Germinal center (tissue), 1 donor: ENCODE data around the gene CEP41.
"Not testable (repeated sequence)": the region's sequence is repeated elsewhere in the genome, so short reads cannot be mapped to it uniquely, and the experiment has no call there.

Experiments
- DNase-seq: peaks from one replicate; pipeline ENCODE4 v3.0.0; 2012; ENCODE audit warnings: mixed read lengths, low spot score

Gene CEP41

GRCh38 chr7:130387628-130388403, 53.0 kb downstream of the CEP41 start:
- DNase-seq, result no peak

GRCh38 chr7:130387306-130387627, 53.5 kb downstream of the CEP41 start:
- no peak for DNase-seq

- DNase-seq, result no peak
Observed at GRCh38 chr7:130386876-130387275, 53.9 kb downstream of the CEP41 start.

GRCh38 chr7:130385600-130386066, 55.2 kb downstream of the CEP41 start:
- no peak for DNase-seq

GRCh38 chr7:130384841-130385599, 55.8 kb downstream of the CEP41 start:
- no peak for DNase-seq

GRCh38 chr7:130384371-130384801, 56.4 kb downstream of the CEP41 start:
- DNase-seq, result no peak

- DNase-seq, result no peak
Observed at GRCh38 chr7:130383187-130383980, 57.4 kb downstream of the CEP41 start.

GRCh38 chr7:130381468-130382312, 59.1 kb downstream of the CEP41 start:
- DNase-seq, result no peak

GRCh38 chr7:130380861-130381455, 59.9 kb downstream of the CEP41 start:
- DNase-seq, result no peak

GRCh38 chr7:130379921-130380860, 60.6 kb downstream of the CEP41 start, which contains the start of gene CPA1:
Gene CPA1 (plus strand): TSS chr7:130380494. CDS start chr7:130380521, 27 bp downstream.
- DNase-seq, result no peak

- DNase-seq, result no peak
Observed at GRCh38 chr7:130379532-130379920, 61.3 kb downstream of the CEP41 start.

GRCh38 chr7:130379019-130379418, 61.8 kb downstream of the CEP41 start:
- DNase-seq, result no peak

- DNase-seq, result no peak
Observed at GRCh38 chr7:130377178-130377577, 63.6 kb downstream of the CEP41 start.

- DNase-seq, result not testable (repeated sequence)
Observed at GRCh38 chr7:130376461-130376860, 64.4 kb downstream of the CEP41 start.

- no peak for DNase-seq
Observed at GRCh38 chr7:130374507-130374906, 66.3 kb downstream of the CEP41 start.

- no peak for DNase-seq
Observed at GRCh38 chr7:130372402-130373165, 68.2 kb downstream of the CEP41 start.

- DNase-seq, result no peak
Observed at GRCh38 chr7:130371046-130371445, 69.8 kb downstream of the CEP41 start.

- no peak for DNase-seq
Observed at GRCh38 chr7:130369831-130370550, 70.8 kb downstream of the CEP41 start.
